IMR-90 (cell line): ENCODE results near the gene NIPBL. TPM values are rescaled to one million over a fixed set of nuclear protein-coding genes. Genes with fewer than 3 reads are reported as not detected.

Source experiments
- ATAC-seq: fragments of 200-7000 bp; cut with Tn5 transposase; 2 replicates; pipeline ENCODE4 v1.9.1; 2020; ENCODE audit warnings: low read depth, mild to moderate bottlenecking, moderate library complexity
- BruUV-seq: library from RNA; stranded (reverse); fragments of 400-500 nt; replicated peaks from 2 replicates; lab custom pipeline; 2021; lab: Mats Ljungman, UMichigan
- CTCF ChIA-PET: fragments of 300-600 bp; formaldehyde crosslinking; extraction: SDS; loops from one replicate; lab custom pipeline; 2021; ENCODE audit warnings: antibody characterized with exemption; lab: Yijun Ruan, JAX
- POLR2A ChIA-PET: fragments of 300-600 bp; sonication (Branson Sonifier 250); formaldehyde crosslinking; loops from one replicate; lab custom pipeline; 2022; ENCODE audit warnings: antibody characterized with exemption; ENCODE audit not compliant: unreplicated experiment; lab: Charles Lee
- DNase-seq: peaks from one replicate; pipeline ENCODE4 v3.0.0; 2013
- H2AFZ ChIP-seq: replicated peaks from 2 replicates; pipeline ENCODE3; 2013; ENCODE audit warnings: low read length, mild to moderate bottlenecking; ENCODE audit not compliant: poor library complexity
- H2AK5ac ChIP-seq: 2 replicates; pipeline ENCODE4 v1.6.1; 2013; ENCODE audit warnings: low read depth, low read length, inconsistent platforms
- H2AK9ac ChIP-seq: replicated peaks from 2 replicates; pipeline ENCODE3; 2013; ENCODE audit warnings: mild to moderate bottlenecking, low read depth, low read length, moderate library complexity; ENCODE audit not compliant: poor library complexity
- H2BK120ac ChIP-seq: 2 replicates; pipeline ENCODE4 v1.6.1; 2013; ENCODE audit warnings: low read depth, low read length, inconsistent platforms
- H2BK15ac ChIP-seq: 3 replicates; pipeline ENCODE4 v1.6.1; 2013; ENCODE audit warnings: low read depth, low read length, inconsistent platforms
- H2BK20ac ChIP-seq: 2 replicates; pipeline ENCODE4 v1.6.1; 2013; ENCODE audit warnings: low read depth, mild to moderate bottlenecking, inconsistent platforms, low read length, moderate library complexity
- H2BK5ac ChIP-seq: 2 replicates; pipeline ENCODE4 v1.6.1; 2013; ENCODE audit warnings: mild to moderate bottlenecking, low read depth, low read length, inconsistent platforms; ENCODE audit not compliant: poor library complexity, severe bottlenecking
- H3K14ac ChIP-seq: replicated peaks from 2 replicates; pipeline ENCODE4 v1.6.1; 2013; ENCODE audit warnings: low read depth, low read length, inconsistent platforms
- H3K18ac ChIP-seq: 2 replicates; pipeline ENCODE4 v1.6.1; 2013; ENCODE audit warnings: low read depth, low read length, control low read depth
- H3K23ac ChIP-seq: 2 replicates; pipeline ENCODE4 v1.6.1; 2013; ENCODE audit warnings: low read depth, low read length, inconsistent platforms
- H3K27ac ChIP-seq: 2 replicates; pipeline ENCODE4 v1.5.1; 2013; ENCODE audit warnings: mild to moderate bottlenecking, control low read depth, low read length; ENCODE audit not compliant: insufficient read depth
- H3K27me3 ChIP-seq: 2 replicates; pipeline ENCODE4 v1.6.1; 2013; ENCODE audit warnings: low read length; ENCODE audit not compliant: control insufficient read depth, insufficient read depth
- H3K36me3 ChIP-seq: 2 replicates; pipeline ENCODE4 v1.6.1; 2013; ENCODE audit warnings: low read length, mixed read lengths; ENCODE audit not compliant: control insufficient read depth, insufficient read depth
- H3K4ac ChIP-seq: 2 replicates; pipeline ENCODE4 v1.6.1; 2013; ENCODE audit warnings: low read depth, low read length, inconsistent platforms
- H3K4me1 ChIP-seq: 2 replicates; pipeline ENCODE4 v1.6.1; 2013; ENCODE audit warnings: low read length, mixed read lengths; ENCODE audit not compliant: control insufficient read depth, insufficient read depth
- H3K4me2 ChIP-seq: 2 replicates; pipeline ENCODE4 v1.6.1; 2013; ENCODE audit warnings: low read depth, mild to moderate bottlenecking, control low read depth, low read length, moderate library complexity
- H3K4me3 ChIP-seq: 2 replicates; pipeline ENCODE4 v1.5.1; 2013; ENCODE audit warnings: low read depth, mild to moderate bottlenecking, control low read depth, low read length, moderate library complexity; ENCODE audit not compliant: insufficient read depth
- H3K56ac ChIP-seq: 2 replicates; pipeline ENCODE4 v1.6.1; 2013; ENCODE audit warnings: low read length, inconsistent platforms; ENCODE audit not compliant: insufficient read depth; ENCODE audit errors: extremely low read depth
- H3K79me1 ChIP-seq, 2 experiments: 2 replicates each; pipeline ENCODE4 v1.6.1; 2013; ENCODE audit warnings: low read length in 2 of 2, inconsistent platforms in 1 of 2, low read depth in 1 of 2
- H3K9ac ChIP-seq: 2 replicates; pipeline ENCODE4 v1.6.1; 2013; ENCODE audit warnings: low read depth, low read length, control low read depth
- H3K9me1 ChIP-seq: 2 replicates; pipeline ENCODE4 v1.6.1; 2013; ENCODE audit warnings: low read length, inconsistent platforms; ENCODE audit not compliant: insufficient read depth
- H3K9me3 ChIP-seq: 2 replicates; pipeline ENCODE4 v1.6.1; 2013; ENCODE audit warnings: low read length; ENCODE audit not compliant: control insufficient read depth, insufficient read depth
- H4K20me1 ChIP-seq: 2 replicates; pipeline ENCODE4 v1.6.1; 2013; ENCODE audit warnings: low read length, inconsistent platforms; ENCODE audit not compliant: insufficient read depth
- H4K5ac ChIP-seq: 2 replicates; pipeline ENCODE4 v1.6.1; 2013; ENCODE audit warnings: mild to moderate bottlenecking, low read depth, low read length, control low read depth
- H4K8ac ChIP-seq, 2 experiments: 2 replicates each; pipeline ENCODE4 v1.6.1; 2013; ENCODE audit warnings: low read depth in 2 of 2, low read length in 2 of 2, control low read depth in 1 of 2, inconsistent platforms in 1 of 2
- H4K91ac ChIP-seq: 2 replicates; pipeline ENCODE4 v1.6.1; 2013; ENCODE audit warnings: low read depth, low read length, inconsistent platforms; ENCODE audit not compliant: insufficient read depth
- CTCF ChIP-seq: conservative IDR thresholded peaks from 2 replicates; pipeline ENCODE4 v1.5.1; 2012; ENCODE audit warnings: mild to moderate bottlenecking, low read depth, low read length, improper control_type of control experiment
- ELK1 ChIP-seq: fragments of 150-350 bp; IDR thresholded peaks from 2 replicates; pipeline ENCODE4 v1.6.1; 2016; ENCODE audit warnings: low read depth, mild to moderate bottlenecking, low read length, moderate library complexity, borderline replicate concordance
- MAZ ChIP-seq: IDR thresholded peaks from 2 replicates; pipeline ENCODE4 v1.6.1; 2012; ENCODE audit warnings: low read depth, mild to moderate bottlenecking, low read length, improper control_type of control experiment, moderate library complexity, borderline replicate concordance
- MXI1 ChIP-seq: IDR thresholded peaks from 2 replicates; pipeline ENCODE4 v1.6.1; 2012; ENCODE audit warnings: low read depth, mild to moderate bottlenecking, low read length, moderate library complexity, borderline replicate concordance
- NFE2L2 ChIP-seq: fragments of 150-350 bp; IDR thresholded peaks from 2 replicates; pipeline ENCODE4 v1.6.1; 2016; ENCODE audit warnings: low read depth, mild to moderate bottlenecking, low read length
- RAD21 ChIP-seq: IDR thresholded peaks from 2 replicates; pipeline ENCODE4 v1.6.1; 2012; ENCODE audit warnings: low read length, improper control_type of control experiment
- RCOR1 ChIP-seq: IDR thresholded peaks from 2 replicates; pipeline ENCODE4 v1.6.1; 2012; ENCODE audit warnings: mild to moderate bottlenecking, low read length, improper control_type of control experiment; ENCODE audit not compliant: insufficient replicate concordance
- RFX5 ChIP-seq: IDR thresholded peaks from 2 replicates; pipeline ENCODE4 v1.8.0; 2012; ENCODE audit warnings: low read depth, mild to moderate bottlenecking, low read length, moderate library complexity
- SMC3 ChIP-seq: fragments of 150-350 bp; IDR thresholded peaks from 2 replicates; pipeline ENCODE4 v1.6.1; 2016; ENCODE audit warnings: low read depth, mild to moderate bottlenecking, antibody characterized with exemption, low read length, moderate library complexity
- USF2 ChIP-seq: fragments of 150-350 bp; IDR thresholded peaks from 2 replicates; pipeline ENCODE4 v1.6.1; 2017; ENCODE audit warnings: mild to moderate bottlenecking, antibody characterized with exemption, low read length, low read depth
- dilution Hi-C: fragments of 300-500 bp; cut with HindIII; formaldehyde crosslinking; loops from one replicate; pipeline ENCODE4 v1.14.3; 2018; ENCODE audit warnings: low sequenced_read_pairs; ENCODE audit not compliant: unreplicated experiment
- in situ Hi-C: fragments of 300-500 bp; cut with MboI; formaldehyde crosslinking; loops from 3 replicates; pipeline ENCODE4 v1.14.3; 2019; ENCODE audit warnings: low sequenced_read_pairs, inconsistent platforms, mixed read lengths
- intact Hi-C: fragments of 100-400 bp; cut with micrococcal nuclease; formaldehyde crosslinking; loops from 2 replicates; pipeline ENCODE4 v1.10.0; 2022
- polyA plus RNA-seq, 3 experiments: library from polyadenylated mRNA; depleted of rRNA; stranded (reverse); fragments of >200 nt; gene quantifications; 2 replicates each; pipeline ENCODE4 v1.2.3, GENCODE V29; 2012; ENCODE audit warnings: low replicate concordance in 1 of 3
- total RNA-seq: library from RNA; depleted of rRNA; stranded (reverse); fragments of >200 nt; gene quantifications from 2 replicates; pipeline ENCODE4 v1.2.3, GENCODE V29; 2012

Gene NIPBL
- total and polyA plus RNA-seq, 2 of the 4 experiments (the other 2 are of a cell fraction), result 8.4 to 46.4 TPM

DNA sequence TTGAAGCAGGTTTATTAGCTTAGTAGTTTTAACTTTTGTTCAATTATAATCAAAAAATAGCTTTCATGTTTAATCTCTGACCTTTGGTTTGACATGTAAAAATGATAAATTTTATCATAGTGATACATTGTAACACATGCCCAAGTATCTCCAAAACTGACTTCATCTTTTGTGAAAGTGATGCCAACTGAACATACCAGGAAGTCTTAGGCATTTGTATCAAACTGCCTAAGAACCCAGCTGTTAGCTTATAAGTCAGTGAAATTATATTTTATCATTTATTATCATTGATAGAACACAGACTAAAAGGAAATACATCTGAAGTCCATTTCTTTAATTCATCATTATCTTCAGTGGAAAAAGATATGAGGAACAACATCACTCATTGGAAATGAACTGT lies 39.1 kb downstream of the NIPBL start:
- in situ Hi-C loops (no loop called here), dilution Hi-C loops (no loop called here), intact Hi-C loops (no loop called here)
- BruUV-seq, result no TSS peak
- Histone ChIP-seq H3K4me2 (no peak overlapping the region), H2BK5ac (no peak overlapping the region), H2BK120ac (no peak overlapping the region), H3K9ac (no peak overlapping the region), H4K20me1 (peaks cover 57% of the 10 kb centered on the region), H3K9me1 (no peaks in the 10 kb centered on the region), H3K18ac (no peak overlapping the region), H2AK5ac (no peak overlapping the region), H3K4me3 (no peak overlapping the region), H4K91ac (no peak overlapping the region), H3K14ac (no peak overlapping the region), H2BK15ac (no peak overlapping the region), H3K56ac (no peak overlapping the region), H2AK9ac (no peak overlapping the region), H3K4ac (no peak overlapping the region), H2AFZ (no peak overlapping the region), H3K79me1 (peaks cover 8 to 27% of the 10 kb centered on the region in 2 experiments), H3K36me3 (no peaks in the 10 kb centered on the region), H3K27ac (no peak overlapping the region), H2BK20ac (no peak overlapping the region), H3K23ac (no peak overlapping the region), H3K9me3 (no peaks in the 10 kb centered on the region), H4K5ac (no peak overlapping the region), H3K27me3 (no peaks in the 10 kb centered on the region), H3K4me1 (no peaks in the 10 kb centered on the region), H4K8ac (no peak overlapping the region)
- ATAC-seq, result peak; percentile 54
- TF ChIP-seq ELK1, result no peak
- TF ChIP-seq NFE2L2, result no peak
- no peak for TF ChIP-seq SMC3
- TF ChIP-seq RCOR1, result no peak
- TF ChIP-seq MXI1, result no peak
- TF ChIP-seq RFX5, result no peak
- no peak for TF ChIP-seq RAD21
- no peak for TF ChIP-seq MAZ
- no peak for TF ChIP-seq CTCF
- no peak for TF ChIP-seq USF2
- ChIA-PET POLR2A (no interaction called here), CTCF (no interaction called here)
- peak; percentile 35 for DNase-seq
